Measurements from ENCODE around the gene TMEM248.

DNA sequence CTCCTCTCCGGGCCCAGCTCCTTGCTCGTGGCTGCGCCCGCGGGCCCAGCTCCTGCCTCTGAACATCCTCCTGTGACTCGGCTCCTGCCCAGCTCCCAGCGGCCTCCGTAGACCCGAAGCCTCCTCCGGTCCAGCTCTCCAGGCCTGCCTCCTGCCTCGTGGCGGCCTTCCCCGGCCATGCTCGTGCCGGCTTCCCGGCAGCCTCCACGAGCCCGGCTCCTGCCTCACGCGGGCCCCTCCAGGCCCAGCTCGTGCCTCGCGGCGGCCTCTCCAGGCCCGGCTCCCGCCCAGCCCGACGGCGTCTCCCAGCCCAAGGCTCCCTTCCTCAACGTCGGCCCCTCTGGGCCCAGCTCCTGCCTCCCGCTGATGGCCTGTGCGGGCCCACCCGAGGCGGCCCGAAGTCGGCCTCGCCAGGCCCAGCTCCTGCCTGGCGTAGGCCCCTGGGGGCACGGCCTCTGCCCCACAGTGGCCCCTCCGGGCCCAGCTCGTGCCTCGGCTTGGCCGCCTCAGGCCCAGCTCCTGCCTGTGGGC, 16.9 kb upstream of the TMEM248 start:
- TF ChIP-seq, protein P1, sequence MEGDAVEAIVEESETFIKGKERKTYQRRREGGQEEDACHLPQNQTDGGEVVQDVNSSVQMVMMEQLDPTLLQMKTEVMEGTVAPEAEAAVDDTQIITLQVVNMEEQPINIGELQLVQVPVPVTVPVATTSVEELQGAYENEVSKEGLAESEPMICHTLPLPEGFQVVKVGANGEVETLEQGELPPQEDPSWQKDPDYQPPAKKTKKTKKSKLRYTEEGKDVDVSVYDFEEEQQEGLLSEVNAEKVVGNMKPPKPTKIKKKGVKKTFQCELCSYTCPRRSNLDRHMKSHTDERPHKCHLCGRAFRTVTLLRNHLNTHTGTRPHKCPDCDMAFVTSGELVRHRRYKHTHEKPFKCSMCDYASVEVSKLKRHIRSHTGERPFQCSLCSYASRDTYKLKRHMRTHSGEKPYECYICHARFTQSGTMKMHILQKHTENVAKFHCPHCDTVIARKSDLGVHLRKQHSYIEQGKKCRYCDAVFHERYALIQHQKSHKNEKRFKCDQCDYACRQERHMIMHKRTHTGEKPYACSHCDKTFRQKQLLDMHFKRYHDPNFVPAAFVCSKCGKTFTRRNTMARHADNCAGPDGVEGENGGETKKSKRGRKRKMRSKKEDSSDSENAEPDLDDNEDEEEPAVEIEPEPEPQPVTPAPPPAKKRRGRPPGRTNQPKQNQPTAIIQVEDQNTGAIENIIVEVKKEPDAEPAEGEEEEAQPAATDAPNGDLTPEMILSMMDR (IDR thresholded peaks at IDR 0.05; ENCODE audit: low read depth, low read length) = no peak
- no peak for TF ChIP-seq EZH2phosphoT487 (IDR thresholded peaks at IDR 0.05; ENCODE audit: low read depth)
